Stimulated activated CD4-positive, alpha-beta T cell treated with anti-CD3 and anti-CD28 coated beads, Interleukin-15, amount 100 ng/mL, for 48 hours (primary cell): ENCODE data around the gene MSH4.
"Not testable (repeated sequence)": the region's sequence is repeated elsewhere in the genome, so short reads cannot be mapped to it uniquely, and the experiment has no call there.

ENCODE experiments used
- DNase-seq, 2 donors: peaks; one replicate each; pipeline ENCODE4 v3.0.0-alpha.2; 2020; ENCODE audit warnings: low read depth in 2 of 2

The MSH4 gene

GRCh38 chr1:75937034-75937433 lies 140.4 kb downstream of the MSH4 start:
- DNase-seq, result no peak

GRCh38 chr1:75943037-75943436 lies 146.4 kb downstream of the MSH4 start:
- DNase-seq, result not testable (repeated sequence)

- DNase-seq, result no peak
Observed at GRCh38 chr1:75950176-75950575, 153.5 kb downstream of the MSH4 start.

GRCh38 chr1:75952016-75952415 lies 155.3 kb downstream of the MSH4 start:
- no peak for DNase-seq

- no peak for DNase-seq
Observed at GRCh38 chr1:75953461-75953860, 156.8 kb downstream of the MSH4 start.

- no peak for DNase-seq
Observed at GRCh38 chr1:75954586-75954985, 157.9 kb downstream of the MSH4 start.
